ENCODE measurements around the gene SLC10A4.
A peak's percentile ranks its signal among the peaks of the same experiment; 100 is the strongest.

The SLC10A4 gene

GRCh38 chr4:48489683-48490011 is 6.5 kb downstream of the SLC10A4 start:
- DNase-seq (ENCODE audit: low spot score): no peak

- DNase-seq (ENCODE audit: low spot score): peak; percentile 58
These were observed 7.0 kb downstream of the SLC10A4 start, which contains the start of gene ZAR1 for GRCh38 chr4:48490012-48490679. ZAR1 (plus strand) TSS chr4:48490252; CDS start chr4:48490292, 40 bp downstream.

GRCh38 chr4:48490680-48491513 is 7.8 kb downstream of the SLC10A4 start:
- peak; percentile 49 for DNase-seq (ENCODE audit: low spot score)

GRCh38 chr4:48491514-48492176 is 8.5 kb downstream of the SLC10A4 start:
- DNase-seq (ENCODE audit: low spot score): no peak

- no peak for DNase-seq (ENCODE audit: low spot score)
These were observed 10.4 kb downstream of the SLC10A4 start for GRCh38 chr4:48493452-48494100.

- no peak for DNase-seq (ENCODE audit: low spot score)
These were observed 12.8 kb downstream of the SLC10A4 start for GRCh38 chr4:48495941-48496340.

GRCh38 chr4:48498895-48499294 is 15.8 kb downstream of the SLC10A4 start:
- no peak for DNase-seq (ENCODE audit: low spot score)

GRCh38 chr4:48499551-48500066 is 16.5 kb downstream of the SLC10A4 start:
- no peak for DNase-seq (ENCODE audit: low spot score)

GRCh38 chr4:48503233-48504025 is 20.3 kb downstream of the SLC10A4 start:
- no peak for DNase-seq (ENCODE audit: low spot score)

- DNase-seq (ENCODE audit: low spot score): no peak
These were observed 20.8 kb downstream of the SLC10A4 start for GRCh38 chr4:48504026-48504330.

- no peak for DNase-seq (ENCODE audit: low spot score)
These were observed 21.2 kb downstream of the SLC10A4 start for GRCh38 chr4:48504352-48504751.

- DNase-seq (ENCODE audit: low spot score): no peak
These were observed 23.6 kb downstream of the SLC10A4 start for GRCh38 chr4:48506716-48507115.

GRCh38 chr4:48509543-48509942 is 26.4 kb downstream of the SLC10A4 start:
- DNase-seq (ENCODE audit: low spot score): no peak

GRCh38 chr4:48518143-48518542 is 35.0 kb downstream of the SLC10A4 start:
- no peak for DNase-seq (ENCODE audit: low spot score)

GRCh38 chr4:48526406-48526805 is 43.3 kb downstream of the SLC10A4 start:
- DNase-seq (ENCODE audit: low spot score): no peak

- no peak for DNase-seq (ENCODE audit: low spot score)
These were observed 55.2 kb downstream of the SLC10A4 start for GRCh38 chr4:48538358-48538757.
